HEK293 (cell line): Measurements from ENCODE around the gene SLC38A3.

Experiments
- CTCF ChIA-PET: fragments of 350-600 bp; formaldehyde crosslinking; extraction: SDS; loops from one replicate; lab custom pipeline; 2021; ENCODE audit warnings: antibody characterized with exemption; lab: Yijun Ruan, JAX
- POLR2A ChIA-PET: fragments of 300-600 bp; formaldehyde crosslinking; extraction: SDS; loops from one replicate; lab custom pipeline; 2020; ENCODE audit warnings: antibody characterized with exemption, inconsistent platforms; lab: Yijun Ruan, JAX
- H3K27ac ChIP-seq: fragments of 200-500 bp; sonication (Bioruptor generic); 2 replicates; pipeline ENCODE4 v1.5.1; 2014; ENCODE audit warnings: low read depth, low read length, control low read depth, inconsistent platforms; ENCODE audit errors: extremely low read depth
- H3K36me3 ChIP-seq, 2 experiments: fragments of 200-500 bp in 1 of 2; sonication (Bioruptor generic) in 1 of 2; 1 replicate in 1 of 2; 2 replicates in 1 of 2; pipeline ENCODE4 v1.5.1; 2014 to 2017; ENCODE audit warnings: inconsistent platforms in 2 of 2, low read length in 2 of 2; ENCODE audit not compliant: control insufficient read depth in 2 of 2, insufficient read depth in 1 of 2
- H3K4me1 ChIP-seq: fragments of 200-500 bp; sonication (Bioruptor generic); 2 replicates; pipeline ENCODE4 v1.5.1; 2014; ENCODE audit warnings: mild to moderate bottlenecking, low read length, inconsistent platforms; ENCODE audit not compliant: control insufficient read depth, insufficient read depth
- H3K4me3 ChIP-seq: 2 replicates; pipeline ENCODE4 v1.5.1; 2011; ENCODE audit warnings: low read depth, mild to moderate bottlenecking, control low read depth, low read length, moderate library complexity
- H3K9me3 ChIP-seq: fragments of 200-500 bp; sonication (Bioruptor generic); 2 replicates; pipeline ENCODE4 v1.5.1; 2014; ENCODE audit warnings: low read depth, low read length, inconsistent platforms; ENCODE audit not compliant: control insufficient read depth, insufficient read depth
- BCL11B ChIP-seq: fragments of 450-650 bp; formaldehyde crosslinking; IDR thresholded peaks from 2 replicates; pipeline ENCODE4 v1.5.1; 2016; ENCODE audit warnings: low read depth, missing biosample characterization, missing genetic modification characterization
- EGR2 ChIP-seq: fragments of 450-650 bp; formaldehyde crosslinking; IDR thresholded peaks from 2 replicates; pipeline ENCODE4 v1.5.1; 2016; ENCODE audit warnings: low read depth, missing biosample characterization, missing genetic modification characterization
- FEZF1 ChIP-seq: fragments of 450-650 bp; formaldehyde crosslinking; IDR thresholded peaks from 2 replicates; pipeline ENCODE4 v1.5.1; 2016; ENCODE audit warnings: missing biosample characterization, missing genetic modification characterization
- GLIS1 ChIP-seq: fragments of 450-650 bp; formaldehyde crosslinking; IDR thresholded peaks from 2 replicates; pipeline ENCODE4 v1.5.1; 2016; ENCODE audit warnings: missing biosample characterization, missing genetic modification characterization
- GLIS2 ChIP-seq: fragments of 450-650 bp; formaldehyde crosslinking; IDR thresholded peaks from 2 replicates; pipeline ENCODE4 v1.5.1; 2016; ENCODE audit warnings: missing biosample characterization, missing genetic modification characterization
- IKZF3 ChIP-seq: fragments of 450-650 bp; IDR thresholded peaks from 2 replicates; pipeline ENCODE4 v1.5.0; 2018; ENCODE audit warnings: missing biosample characterization, mild to moderate bottlenecking, missing genetic modification characterization, moderate library complexity
- KLF10 ChIP-seq: fragments of 450-650 bp; IDR thresholded peaks from 2 replicates; pipeline ENCODE4 v1.5.1; 2018; ENCODE audit warnings: missing biosample characterization, mild to moderate bottlenecking, missing genetic modification characterization
- TRIM28 ChIP-seq: IDR thresholded peaks from 2 replicates; pipeline ENCODE4 v1.6.1; 2011; ENCODE audit warnings: low read length, control low read depth, borderline replicate concordance
- WT1 ChIP-seq: fragments of 450-650 bp; formaldehyde crosslinking; IDR thresholded peaks from 2 replicates; pipeline ENCODE4 v1.5.1; 2016; ENCODE audit warnings: missing biosample characterization, missing genetic modification characterization
- ZBTB21 ChIP-seq: fragments of 450-650 bp; formaldehyde crosslinking; IDR thresholded peaks from 2 replicates; pipeline ENCODE4 v1.5.1; 2017; ENCODE audit warnings: missing biosample characterization, missing genetic modification characterization
- ZBTB26 ChIP-seq: fragments of 450-650 bp; formaldehyde crosslinking; optimal IDR thresholded peaks from 2 replicates; pipeline ENCODE3; 2016; ENCODE audit warnings: missing biosample characterization, mild to moderate bottlenecking, missing genetic modification characterization
- ZBTB48 ChIP-seq: fragments of 450-650 bp; formaldehyde crosslinking; IDR thresholded peaks from 2 replicates; pipeline ENCODE4 v1.5.1; 2016; ENCODE audit warnings: missing biosample characterization, missing genetic modification characterization
- ZBTB7A ChIP-seq: fragments of 450-650 bp; formaldehyde crosslinking; IDR thresholded peaks from 2 replicates; pipeline ENCODE4 v1.5.1; 2016; ENCODE audit warnings: low read depth, missing biosample characterization, missing genetic modification characterization
- ZFHX2 ChIP-seq: fragments of 450-650 bp; formaldehyde crosslinking; conservative IDR thresholded peaks from 2 replicates; pipeline ENCODE4 v1.5.1; 2016; ENCODE audit warnings: missing biosample characterization, missing genetic modification characterization
- ZFP69B ChIP-seq: fragments of 450-650 bp; formaldehyde crosslinking; IDR thresholded peaks from 2 replicates; pipeline ENCODE4 v1.5.1; 2016; ENCODE audit warnings: missing biosample characterization, missing genetic modification characterization
- ZIC2 ChIP-seq: fragments of 450-650 bp; formaldehyde crosslinking; IDR thresholded peaks from 2 replicates; pipeline ENCODE4 v1.5.1; 2016; ENCODE audit warnings: missing biosample characterization, missing genetic modification characterization
- ZNF157 ChIP-seq: fragments of 450-650 bp; formaldehyde crosslinking; IDR thresholded peaks from 2 replicates; pipeline ENCODE4 v1.5.1; 2016; ENCODE audit warnings: missing biosample characterization, missing genetic modification characterization
- ZNF211 ChIP-seq: fragments of 450-650 bp; formaldehyde crosslinking; IDR thresholded peaks from 2 replicates; pipeline ENCODE4 v1.5.1; 2016; ENCODE audit warnings: low read depth, missing biosample characterization, missing genetic modification characterization
- ZNF23 ChIP-seq: fragments of 450-650 bp; formaldehyde crosslinking; IDR thresholded peaks from 2 replicates; pipeline ENCODE4 v1.5.1; 2016; ENCODE audit warnings: missing biosample characterization, missing genetic modification characterization, borderline replicate concordance
- ZNF248 ChIP-seq: fragments of 450-650 bp; formaldehyde crosslinking; IDR thresholded peaks from 2 replicates; pipeline ENCODE4 v1.5.1; 2017; ENCODE audit warnings: missing biosample characterization, missing genetic modification characterization
- ZNF398 ChIP-seq: fragments of 450-650 bp; formaldehyde crosslinking; IDR thresholded peaks from 2 replicates; pipeline ENCODE4 v1.5.1; 2017; ENCODE audit warnings: missing biosample characterization, missing genetic modification characterization
- ZNF404 ChIP-seq: fragments of 450-650 bp; formaldehyde crosslinking; IDR thresholded peaks from 2 replicates; pipeline ENCODE4 v1.5.1; 2017; ENCODE audit warnings: missing biosample characterization, missing genetic modification characterization
- ZNF600 ChIP-seq: fragments of 450-650 bp; formaldehyde crosslinking; IDR thresholded peaks from 2 replicates; pipeline ENCODE4 v1.5.1; 2016; ENCODE audit warnings: missing biosample characterization, missing genetic modification characterization
- ZNF664 ChIP-seq: fragments of 450-650 bp; formaldehyde crosslinking; IDR thresholded peaks from 2 replicates; pipeline ENCODE4 v1.5.1; 2016; ENCODE audit warnings: missing biosample characterization, missing genetic modification characterization
- ZNF76 ChIP-seq: fragments of 450-650 bp; formaldehyde crosslinking; IDR thresholded peaks from 2 replicates; pipeline ENCODE4; 2016; ENCODE audit warnings: low read depth, missing biosample characterization, missing genetic modification characterization, borderline replicate concordance

The SLC38A3 gene

GRCh38 chr3:50201573-50202315 is 3.3 kb upstream of the SLC38A3 start:
- ChIA-PET CTCF (interaction anchor here (1.1 to 4.4 kb wide), 4 partner anchors 7 to 47 kb away, joined by 3 to 39 read pairs (median 6); no protein-coding TSS in a partner anchor), POLR2A (no interaction called here)
- Histone ChIP-seq H3K4me3 (no peak overlapping the region), H3K36me3 (no peaks in the 10 kb centered on the region), H3K27ac (no peak overlapping the region), H3K9me3 (no peaks in the 10 kb centered on the region), H3K4me1 (no peaks in the 10 kb centered on the region)
- TF ChIP-seq ZNF157 (tag by site-specific recombination) (peak; percentile 79), WT1 (tag by site-specific recombination) (no peak), ZNF248 (no peak)

GRCh38 chr3:50202353-50203112 is 2.5 kb upstream of the SLC38A3 start:
- ChIA-PET CTCF (interaction anchor here (1.1 to 4.4 kb wide), 4 partner anchors 8 to 44 kb away, joined by 4 to 39 read pairs (median 6); no protein-coding TSS in a partner anchor), POLR2A (interaction anchor here (0.6 kb wide), 1 partner anchor 77 kb away, joined by 4 read pairs; no protein-coding TSS in a partner anchor)
- Histone ChIP-seq H3K27ac (no peak overlapping the region), H3K9me3 (no peaks in the 10 kb centered on the region), H3K4me1 (no peaks in the 10 kb centered on the region), H3K36me3 (no peaks in the 10 kb centered on the region), H3K4me3 (no peak overlapping the region)
- TF ChIP-seq ZNF404 (tag by site-specific recombination) (no peak), ZNF664 (tag by site-specific recombination) (no peak), BCL11B (tag by site-specific recombination) (no peak), ZNF23 (no peak), ZBTB48 (tag by site-specific recombination) (no peak), ZBTB26 (no peak), ZNF211 (no peak), GLIS1 (tag by site-specific recombination) (peak; percentile 60), ZFP69B (tag by site-specific recombination) (no peak), ZNF248 (no peak), GLIS2 (tag by site-specific recombination) (no peak), IKZF3 (tag by site-specific recombination) (no peak), ZNF600 (peak; percentile 55), EGR2 (tag by site-specific recombination) (peak; percentile 89), ZFHX2 (tag by site-specific recombination) (peak; percentile 95), ZIC2 (tag by site-specific recombination) (peak; percentile 60; the same call in 1 of the 2 replicates), ZNF76 (tag by site-specific recombination) (no peak), ZNF398 (tag by site-specific recombination) (no peak), FEZF1 (tag by site-specific recombination) (no peak), ZBTB21 (no peak), TRIM28 (no peak), ZBTB7A (tag by site-specific recombination) (no peak), KLF10 (tag by site-specific recombination) (no peak)
